PC-9 (cell line): Measurements from ENCODE around the gene TRIM43B.
"Not testable (repeated sequence)": the region's sequence is repeated elsewhere in the genome, so short reads cannot be mapped to it uniquely, and the experiment has no call there.

ENCODE experiments used
- EZH2 ChIP-seq: fragments of 200-600 bp; sonication (generic); IDR thresholded peaks from 2 replicates; pipeline ENCODE4 v1.8.0; 2017; ENCODE audit warnings: antibody characterized with exemption, low read depth
- TF ChIP-seq, protein P1 (sequence below): fragments of 200-600 bp; sonication (generic); conservative IDR thresholded peaks from 2 replicates; pipeline ENCODE4 v1.6.1; 2017; ENCODE audit warnings: mixed run types, antibody characterized with exemption, mild to moderate bottlenecking, moderate library complexity

GRCh38 chr2:95427196-95427867 lies 57.2 kb downstream of the TRIM43B start:
- TF ChIP-seq EZH2, result not testable (repeated sequence)
- TF ChIP-seq, protein P1, sequence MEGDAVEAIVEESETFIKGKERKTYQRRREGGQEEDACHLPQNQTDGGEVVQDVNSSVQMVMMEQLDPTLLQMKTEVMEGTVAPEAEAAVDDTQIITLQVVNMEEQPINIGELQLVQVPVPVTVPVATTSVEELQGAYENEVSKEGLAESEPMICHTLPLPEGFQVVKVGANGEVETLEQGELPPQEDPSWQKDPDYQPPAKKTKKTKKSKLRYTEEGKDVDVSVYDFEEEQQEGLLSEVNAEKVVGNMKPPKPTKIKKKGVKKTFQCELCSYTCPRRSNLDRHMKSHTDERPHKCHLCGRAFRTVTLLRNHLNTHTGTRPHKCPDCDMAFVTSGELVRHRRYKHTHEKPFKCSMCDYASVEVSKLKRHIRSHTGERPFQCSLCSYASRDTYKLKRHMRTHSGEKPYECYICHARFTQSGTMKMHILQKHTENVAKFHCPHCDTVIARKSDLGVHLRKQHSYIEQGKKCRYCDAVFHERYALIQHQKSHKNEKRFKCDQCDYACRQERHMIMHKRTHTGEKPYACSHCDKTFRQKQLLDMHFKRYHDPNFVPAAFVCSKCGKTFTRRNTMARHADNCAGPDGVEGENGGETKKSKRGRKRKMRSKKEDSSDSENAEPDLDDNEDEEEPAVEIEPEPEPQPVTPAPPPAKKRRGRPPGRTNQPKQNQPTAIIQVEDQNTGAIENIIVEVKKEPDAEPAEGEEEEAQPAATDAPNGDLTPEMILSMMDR, result not testable (repeated sequence)
